HEK293T (cell line): ENCODE data around the gene GINS1.

ENCODE experiments used
- ARNT ChIP-seq: fragments of 450-650 bp; IDR thresholded peaks from 2 replicates; pipeline ENCODE4 v1.6.1; 2017; ENCODE audit warnings: mild to moderate bottlenecking
- CTBP1 ChIP-seq: fragments of 450-650 bp; IDR thresholded peaks from 2 replicates; pipeline ENCODE4 v1.6.1; 2016; ENCODE audit warnings: borderline replicate concordance
- FOXM1 ChIP-seq: fragments of 450-650 bp; IDR thresholded peaks from 2 replicates; pipeline ENCODE4 v1.6.1; 2017; ENCODE audit warnings: mild to moderate bottlenecking, borderline replicate concordance
- NFRKB ChIP-seq: fragments of 450-650 bp; IDR thresholded peaks from 2 replicates; pipeline ENCODE4 v1.6.1; 2016; ENCODE audit warnings: mild to moderate bottlenecking, moderate library complexity
- SP1 ChIP-seq: fragments of 450-650 bp; IDR thresholded peaks from 2 replicates; pipeline ENCODE4 v1.6.1; 2017
- SUZ12 ChIP-seq: fragments of 450-650 bp; IDR thresholded peaks from 2 replicates; pipeline ENCODE4 v1.6.1; 2016; ENCODE audit warnings: mild to moderate bottlenecking

GRCh38 chr20:25368976-25369375, 38.5 kb upstream of the GINS1 start:
- no peak for TF ChIP-seq SUZ12
- no peak for TF ChIP-seq CTBP1
- TF ChIP-seq NFRKB: no peak
- no peak for TF ChIP-seq ARNT
- no peak for TF ChIP-seq SP1
- TF ChIP-seq FOXM1: no peak
